NOMO-1 treated with dmso at 0.1 percent for 144 hours (cell line): ENCODE measurements around the gene DIDO1.

Source experiments
- DNase-seq: peaks from one replicate; lab custom pipeline; 2025; ENCODE audit not compliant: unreplicated experiment; lab: John Stamatoyannopoulos, UW

Gene DIDO1

DNA sequence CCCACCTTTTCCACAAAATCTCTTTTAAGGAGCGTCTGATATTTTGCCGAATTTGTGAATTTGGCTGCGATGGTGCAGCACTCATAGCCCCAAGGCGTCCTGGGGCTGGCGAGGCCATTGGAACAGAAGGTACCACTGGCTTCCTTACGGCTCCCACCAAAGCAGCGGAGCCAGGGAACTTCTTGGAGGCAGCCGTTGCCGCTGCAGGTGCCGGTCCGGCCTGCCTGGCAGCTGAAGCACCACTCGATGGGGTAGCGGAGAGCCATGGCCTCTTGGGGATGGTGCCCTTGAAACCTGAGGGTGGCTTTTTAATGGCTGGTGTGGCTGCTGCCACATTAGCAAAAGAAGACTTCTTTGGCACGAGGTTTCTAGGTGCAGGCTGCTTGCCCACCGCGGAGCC is 29.8 kb downstream of the DIDO1 start:
- DNase-seq, result no peak

- no peak for DNase-seq
These were observed 30.8 kb downstream of the DIDO1 start for GRCh38 chr20:62895539-62895938.

DNA sequence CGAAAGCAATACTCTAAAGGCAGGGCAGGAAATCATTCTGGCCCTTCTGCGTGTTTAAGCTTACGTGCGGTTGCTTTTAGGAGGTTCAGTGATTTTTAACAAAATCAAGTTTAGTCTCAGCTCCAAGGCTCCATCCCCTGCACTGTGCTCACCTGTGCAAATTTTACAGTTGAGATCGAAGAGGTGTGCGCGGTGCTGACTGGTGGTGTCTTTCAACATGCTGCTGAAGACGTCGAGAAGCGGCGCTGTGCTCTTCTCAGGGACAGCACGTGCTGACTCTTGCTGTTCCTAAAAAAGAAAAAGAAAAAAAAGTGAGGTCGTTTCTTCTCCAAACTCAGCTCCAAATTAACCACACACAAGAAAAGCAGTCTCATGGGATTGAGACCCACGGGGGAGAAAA is 32.0 kb downstream of the DIDO1 start:
- DNase-seq, result no peak

- DNase-seq, result no peak
These were observed 32.6 kb downstream of the DIDO1 start for GRCh38 chr20:62893700-62894099.

GRCh38 chr20:62892348-62893304 is 33.7 kb downstream of the DIDO1 start:
- DNase-seq, result no peak

GRCh38 chr20:62891111-62891510 is 35.2 kb downstream of the DIDO1 start:
- no peak for DNase-seq

- no peak for DNase-seq
These were observed 35.9 kb downstream of the DIDO1 start for GRCh38 chr20:62890444-62890843.

GRCh38 chr20:62889871-62890270 is 36.4 kb downstream of the DIDO1 start:
- no peak for DNase-seq

DNA sequence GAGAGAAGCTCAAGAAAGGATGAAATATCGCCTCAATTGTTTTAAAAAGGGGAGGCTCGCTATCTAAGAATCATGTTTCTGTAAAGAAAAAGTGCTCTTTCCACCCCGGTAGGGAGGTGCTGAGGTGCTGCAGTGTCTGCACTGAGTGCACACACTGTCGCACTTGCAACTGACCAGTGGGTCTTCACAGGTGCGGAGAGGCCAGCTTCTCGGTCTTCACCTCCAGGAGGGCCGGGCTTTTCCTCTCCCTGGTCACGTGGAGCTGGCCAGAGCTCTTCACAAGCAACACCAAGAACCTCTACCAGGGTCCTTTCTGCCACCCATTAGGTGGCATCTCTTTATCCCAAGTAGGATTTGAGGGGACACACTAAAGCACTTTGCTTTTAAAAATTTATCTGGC is 36.9 kb downstream of the DIDO1 start:
- no peak for DNase-seq

DNA sequence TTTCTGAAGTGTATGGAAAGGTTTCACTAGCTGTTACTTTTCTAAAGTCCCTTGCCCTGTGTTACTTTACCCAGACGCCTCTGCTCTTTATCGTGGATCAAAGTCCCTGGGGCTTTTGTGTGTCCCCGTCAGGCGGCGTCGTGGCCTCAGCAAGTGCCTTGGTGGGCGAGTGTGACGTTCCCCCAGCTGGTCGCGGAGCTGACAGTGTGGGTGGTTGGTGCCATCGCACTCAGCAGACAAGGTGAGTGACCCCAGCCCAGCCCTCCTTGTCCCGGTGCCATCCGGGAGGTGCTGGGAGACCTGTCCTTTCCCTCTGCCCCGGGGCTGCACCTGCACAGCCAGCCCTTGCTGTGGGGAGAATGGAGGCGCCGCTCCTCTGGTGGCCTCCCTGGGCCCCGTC is 37.4 kb downstream of the DIDO1 start:
- no peak for DNase-seq

- DNase-seq, result no peak
These were observed 37.9 kb downstream of the DIDO1 start for GRCh38 chr20:62888406-62888805.

DNA sequence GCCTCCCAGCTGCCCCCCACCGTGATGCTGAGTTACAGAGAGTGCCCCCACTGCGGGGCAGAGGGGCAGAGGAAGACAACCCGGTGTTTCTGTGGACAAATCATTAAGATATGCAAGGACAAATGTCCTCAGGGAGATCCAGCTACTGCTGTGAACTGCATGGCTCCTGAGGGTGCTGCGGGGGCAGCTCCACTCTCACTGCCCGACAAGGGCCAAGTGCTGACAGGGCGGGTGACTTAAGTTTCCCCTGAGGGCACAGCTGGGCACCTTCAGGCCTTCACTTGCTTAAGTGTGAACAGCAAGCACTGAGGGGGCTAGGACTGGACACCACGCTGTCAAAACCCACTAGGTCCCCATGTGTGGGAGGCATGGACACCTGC is 38.5 kb downstream of the DIDO1 start:
- no peak for DNase-seq

- peak; percentile 15 for DNase-seq
These were observed 39.0 kb downstream of the DIDO1 start for GRCh38 chr20:62887152-62887859.

DNA sequence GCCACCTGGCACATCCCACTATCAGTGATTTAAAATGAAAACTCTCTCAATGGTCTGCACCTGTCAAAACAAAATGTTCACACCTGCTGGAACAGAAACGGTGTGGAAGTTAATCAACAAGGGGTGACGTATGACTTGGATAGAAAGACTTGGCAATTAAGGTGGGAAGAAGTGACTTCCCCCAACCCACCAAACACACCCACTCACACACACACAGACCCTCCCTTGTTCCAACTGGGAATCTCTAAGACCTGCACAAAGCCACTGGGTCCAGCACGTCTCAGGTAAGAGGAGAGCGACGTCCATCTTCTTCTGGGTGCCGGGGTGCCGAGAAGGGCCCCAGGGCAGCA is 39.6 kb downstream of the DIDO1 start:
- no peak for DNase-seq

GRCh38 chr20:62885896-62886708 is 40.2 kb downstream of the DIDO1 start:
- no peak for DNase-seq

- no peak for DNase-seq
These were observed 41.0 kb downstream of the DIDO1 start for GRCh38 chr20:62885046-62885895.

- DNase-seq, result no peak
These were observed 41.7 kb downstream of the DIDO1 start for GRCh38 chr20:62884556-62884955.

DNA sequence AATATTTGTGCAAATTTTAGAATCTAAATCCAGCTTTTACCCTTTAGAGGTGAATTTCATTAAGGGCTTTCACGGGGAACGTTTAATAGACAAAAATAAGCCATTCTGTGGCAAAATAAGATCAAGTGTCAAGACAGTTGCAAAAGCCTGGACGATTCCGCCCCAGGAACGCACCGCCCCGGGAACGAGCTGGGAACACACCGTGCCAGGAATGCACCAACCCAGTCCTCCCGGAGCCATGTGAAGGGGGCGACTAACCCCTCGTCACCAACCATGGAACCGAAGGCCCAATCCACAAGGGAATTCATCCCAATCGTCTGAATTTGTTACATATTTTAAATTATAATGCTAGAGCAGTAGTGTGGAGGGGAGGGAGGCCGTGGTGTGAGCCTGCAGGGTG is 43.9 kb downstream of the DIDO1 start:
- no peak for DNase-seq

DNA sequence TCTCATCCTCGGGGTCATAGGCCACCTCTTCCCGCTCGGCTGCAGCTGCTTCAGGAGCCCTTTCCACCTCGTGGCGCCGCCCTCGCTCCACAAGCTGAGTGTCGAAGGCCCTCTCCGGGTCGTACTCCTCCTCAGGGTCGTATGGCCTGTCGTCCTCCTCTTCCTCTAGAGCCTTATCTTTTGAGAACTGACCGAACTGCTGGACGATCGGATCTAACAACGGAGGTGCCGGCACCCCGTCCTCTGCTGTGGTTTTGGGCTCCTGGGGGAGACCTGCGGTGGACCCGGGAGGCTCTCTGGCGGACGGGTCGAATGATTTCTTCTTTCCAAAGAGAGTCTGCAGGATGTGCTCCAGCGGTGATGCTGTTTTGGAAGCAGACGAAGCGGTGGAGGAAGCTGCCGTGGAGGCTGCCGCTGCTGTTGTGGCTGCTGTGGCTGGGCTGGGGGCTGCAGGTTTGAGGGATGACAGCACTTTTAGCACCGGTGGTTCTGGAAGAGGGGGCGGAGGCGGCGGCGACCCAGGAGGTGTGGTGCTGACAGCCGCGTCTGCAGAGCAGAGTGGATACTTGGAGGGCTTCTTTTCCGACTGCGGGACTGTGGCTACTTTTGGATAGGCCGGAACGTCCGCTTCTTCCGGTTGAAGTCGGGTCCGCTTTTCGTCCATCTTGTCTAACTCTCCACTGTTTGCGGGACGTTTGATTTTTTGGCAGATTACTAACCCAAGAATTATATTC is 44.5 kb downstream of the DIDO1 start:
- DNase-seq, result no peak
